Neural cell (in vitro differentiated cells): ENCODE data around the gene FOXP3. TPM values are rescaled to one million over a fixed set of nuclear protein-coding genes. Genes with fewer than 3 reads are reported as not detected.

Experiments
- H2AFZ ChIP-seq: fragments of 200-600, 300-800 bp; sonication (generic), shearing (Covaris generic); 2 replicates; pipeline ENCODE4 v1.6.0; 2014; ENCODE audit warnings: low read depth, mild to moderate bottlenecking, antibody characterized with exemption, low read length, moderate library complexity
- H3F3A ChIP-seq: fragments of 200-600 bp; shearing (Covaris generic); 2 replicates; pipeline ENCODE4 v1.6.1; 2016; ENCODE audit warnings: mild to moderate bottlenecking, moderate library complexity, mixed read lengths, antibody characterized with exemption, low read length; ENCODE audit not compliant: insufficient read depth, poor library complexity, severe bottlenecking
- H3K27ac ChIP-seq: fragments of 200-600, 300-800 bp; sonication (generic), shearing (Covaris generic); 2 replicates; pipeline ENCODE4 v1.5.1; 2014; ENCODE audit warnings: mild to moderate bottlenecking, low read length, moderate library complexity
- H3K27me3 ChIP-seq: fragments of 300-800, 200-600 bp; sonication (generic), shearing (Covaris generic); 2 replicates; pipeline ENCODE4 v1.6.0; 2014; ENCODE audit warnings: mild to moderate bottlenecking, low read depth, low read length, moderate library complexity; ENCODE audit not compliant: insufficient read depth
- H3K36me3 ChIP-seq: fragments of 300-800, 200-600 bp; sonication (generic), shearing (Covaris generic); 2 replicates; pipeline ENCODE4 v1.5.1; 2014; ENCODE audit warnings: mild to moderate bottlenecking, antibody characterized with exemption, low read length, moderate library complexity; ENCODE audit not compliant: insufficient read depth
- H3K4me2 ChIP-seq: fragments of 300-800, 200-600 bp; sonication (generic), shearing (Covaris generic); 2 replicates; pipeline ENCODE4 v1.6.0; 2014; ENCODE audit warnings: mild to moderate bottlenecking, low read length
- H3K4me3 ChIP-seq: fragments of 300-800, 200-600 bp; sonication (generic), shearing (Covaris generic); 2 replicates; pipeline ENCODE4 v1.5.1; 2014; ENCODE audit warnings: mild to moderate bottlenecking, low read length, moderate library complexity
- H3K79me2 ChIP-seq: fragments of 200-600 bp; shearing (Covaris generic); replicated peaks from 2 replicates; pipeline ENCODE4 v1.6.0; 2014; ENCODE audit warnings: mild to moderate bottlenecking, low read length, moderate library complexity; ENCODE audit not compliant: insufficient read depth
- H3K9ac ChIP-seq: fragments of 300-800, 200-600 bp; sonication (generic), shearing (Covaris generic); 2 replicates; pipeline ENCODE4 v1.6.1; 2016; ENCODE audit warnings: mild to moderate bottlenecking, low read length, mixed read lengths
- H3K9me2 ChIP-seq: fragments of 200-600 bp; shearing (Covaris generic); 2 replicates; pipeline ENCODE4 v1.6.1; 2016; ENCODE audit warnings: mild to moderate bottlenecking, low read length, mixed read lengths; ENCODE audit not compliant: insufficient read depth
- H3K9me3 ChIP-seq: fragments of 200-600, 300-800 bp; sonication (generic), shearing (Covaris generic); 2 replicates; pipeline ENCODE4 v1.6.1; 2016; ENCODE audit warnings: mild to moderate bottlenecking, mixed run types, low read length, moderate library complexity, mixed read lengths
- H4K20me1 ChIP-seq: fragments of 200-600 bp; shearing (Covaris generic); 2 replicates; pipeline ENCODE4 v1.6.1; 2016; ENCODE audit warnings: mild to moderate bottlenecking, mixed run types; ENCODE audit not compliant: insufficient read depth
- EP300 ChIP-seq: fragments of 450-650 bp; conservative IDR thresholded peaks from 2 replicates; pipeline ENCODE4 v1.6.1; 2014; ENCODE audit warnings: antibody characterized with exemption, mild to moderate bottlenecking, moderate library complexity; ENCODE audit not compliant: poor library complexity, severe bottlenecking
- EZH2 ChIP-seq: fragments of 200-600, 300-800 bp; shearing (Covaris generic), sonication (generic); IDR thresholded peaks from 2 replicates; pipeline ENCODE4 v1.6.1; 2014; ENCODE audit warnings: antibody characterized with exemption, low read length, borderline replicate concordance, mild to moderate bottlenecking; ENCODE audit not compliant: insufficient read depth, poor library complexity, severe bottlenecking
- MXI1 ChIP-seq: fragments of 450-650 bp; conservative IDR thresholded peaks from 2 replicates; pipeline ENCODE4 v1.6.1; 2014; ENCODE audit warnings: antibody characterized with exemption, mild to moderate bottlenecking; ENCODE audit not compliant: poor library complexity, severe bottlenecking
- POLR2AphosphoS5 ChIP-seq: IDR thresholded peaks from 2 replicates; pipeline ENCODE4 v1.6.1; 2012
- RAD21 ChIP-seq: fragments of 450-650 bp; conservative IDR thresholded peaks from 2 replicates; pipeline ENCODE4 v1.6.1; 2014; ENCODE audit warnings: antibody characterized with exemption, mild to moderate bottlenecking, moderate library complexity
- SMC3 ChIP-seq: fragments of 450-650 bp; conservative IDR thresholded peaks from 2 replicates; pipeline ENCODE4 v1.6.1; 2014; ENCODE audit warnings: antibody characterized with exemption, mild to moderate bottlenecking, moderate library complexity; ENCODE audit not compliant: poor library complexity
- TAF1 ChIP-seq: IDR thresholded peaks from 2 replicates; pipeline ENCODE4 v1.6.1; 2012; ENCODE audit warnings: low read depth
- polyA plus RNA-seq: library from polyadenylated mRNA; depleted of rRNA; stranded (reverse); fragments of >200 nt; gene quantifications from 2 replicates; pipeline ENCODE4 v1.2.3, GENCODE V29; 2014
- TF ChIP-seq, protein P1 (sequence below): IDR thresholded peaks from 2 replicates; pipeline ENCODE4 v1.6.1; 2012; ENCODE audit warnings: borderline replicate concordance
- TF ChIP-seq, protein P2 (sequence below): fragments of 450-650 bp; IDR thresholded peaks from 2 replicates; pipeline ENCODE4 v1.5.1; 2014; ENCODE audit warnings: antibody characterized with exemption, mild to moderate bottlenecking, moderate library complexity; ENCODE audit not compliant: poor library complexity, severe bottlenecking

FOXP3 gene
- polyA plus RNA-seq, 1 donor from 2014 or later = not detected

DNA sequence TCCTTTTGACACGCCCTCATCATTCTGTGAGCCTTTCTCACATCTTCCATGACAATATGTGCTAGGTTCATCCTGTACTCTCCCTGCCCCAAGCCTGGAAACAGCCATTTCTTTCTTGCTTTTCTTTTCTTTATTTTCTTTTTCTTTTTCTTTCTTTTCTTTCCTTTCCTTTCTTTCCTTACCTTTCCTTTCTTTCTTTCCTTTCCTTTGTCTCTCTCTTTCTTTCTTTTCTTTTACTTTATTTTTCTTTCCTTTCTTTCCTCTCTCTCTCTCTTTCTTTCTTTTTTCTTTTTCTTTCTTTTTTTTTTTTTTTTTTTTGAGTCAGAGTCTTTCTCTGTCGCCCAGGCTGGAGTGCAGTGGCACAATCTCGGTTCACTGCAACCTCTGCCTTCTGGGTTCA is 19.7 kb upstream of the FOXP3 start:
- Histone ChIP-seq H3K27ac (no peak overlapping the region), H3K9me2 (no peaks in the 10 kb centered on the region), H3K9me3 (no peaks in the 10 kb centered on the region), H3K4me3 (no peak overlapping the region), H3K9ac (no peak overlapping the region), H2AFZ (no peak overlapping the region), H3K4me2 (no peak overlapping the region), H3K79me2 (no peaks in the 10 kb centered on the region), H3F3A (no peaks in the 10 kb centered on the region), H3K36me3 (no peaks in the 10 kb centered on the region), H4K20me1 (no peaks in the 10 kb centered on the region), H3K27me3 (no peaks in the 10 kb centered on the region)
- TF ChIP-seq MXI1 (no peak), RAD21 (no peak), EP300 (no peak), TAF1 (no peak), SMC3 (no peak), EZH2 (no peak), POLR2AphosphoS5 (no peak)
- TF ChIP-seq, protein P1, sequence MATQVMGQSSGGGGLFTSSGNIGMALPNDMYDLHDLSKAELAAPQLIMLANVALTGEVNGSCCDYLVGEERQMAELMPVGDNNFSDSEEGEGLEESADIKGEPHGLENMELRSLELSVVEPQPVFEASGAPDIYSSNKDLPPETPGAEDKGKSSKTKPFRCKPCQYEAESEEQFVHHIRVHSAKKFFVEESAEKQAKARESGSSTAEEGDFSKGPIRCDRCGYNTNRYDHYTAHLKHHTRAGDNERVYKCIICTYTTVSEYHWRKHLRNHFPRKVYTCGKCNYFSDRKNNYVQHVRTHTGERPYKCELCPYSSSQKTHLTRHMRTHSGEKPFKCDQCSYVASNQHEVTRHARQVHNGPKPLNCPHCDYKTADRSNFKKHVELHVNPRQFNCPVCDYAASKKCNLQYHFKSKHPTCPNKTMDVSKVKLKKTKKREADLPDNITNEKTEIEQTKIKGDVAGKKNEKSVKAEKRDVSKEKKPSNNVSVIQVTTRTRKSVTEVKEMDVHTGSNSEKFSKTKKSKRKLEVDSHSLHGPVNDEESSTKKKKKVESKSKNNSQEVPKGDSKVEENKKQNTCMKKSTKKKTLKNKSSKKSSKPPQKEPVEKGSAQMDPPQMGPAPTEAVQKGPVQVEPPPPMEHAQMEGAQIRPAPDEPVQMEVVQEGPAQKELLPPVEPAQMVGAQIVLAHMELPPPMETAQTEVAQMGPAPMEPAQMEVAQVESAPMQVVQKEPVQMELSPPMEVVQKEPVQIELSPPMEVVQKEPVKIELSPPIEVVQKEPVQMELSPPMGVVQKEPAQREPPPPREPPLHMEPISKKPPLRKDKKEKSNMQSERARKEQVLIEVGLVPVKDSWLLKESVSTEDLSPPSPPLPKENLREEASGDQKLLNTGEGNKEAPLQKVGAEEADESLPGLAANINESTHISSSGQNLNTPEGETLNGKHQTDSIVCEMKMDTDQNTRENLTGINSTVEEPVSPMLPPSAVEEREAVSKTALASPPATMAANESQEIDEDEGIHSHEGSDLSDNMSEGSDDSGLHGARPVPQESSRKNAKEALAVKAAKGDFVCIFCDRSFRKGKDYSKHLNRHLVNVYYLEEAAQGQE = no peak
- TF ChIP-seq, protein P2, sequence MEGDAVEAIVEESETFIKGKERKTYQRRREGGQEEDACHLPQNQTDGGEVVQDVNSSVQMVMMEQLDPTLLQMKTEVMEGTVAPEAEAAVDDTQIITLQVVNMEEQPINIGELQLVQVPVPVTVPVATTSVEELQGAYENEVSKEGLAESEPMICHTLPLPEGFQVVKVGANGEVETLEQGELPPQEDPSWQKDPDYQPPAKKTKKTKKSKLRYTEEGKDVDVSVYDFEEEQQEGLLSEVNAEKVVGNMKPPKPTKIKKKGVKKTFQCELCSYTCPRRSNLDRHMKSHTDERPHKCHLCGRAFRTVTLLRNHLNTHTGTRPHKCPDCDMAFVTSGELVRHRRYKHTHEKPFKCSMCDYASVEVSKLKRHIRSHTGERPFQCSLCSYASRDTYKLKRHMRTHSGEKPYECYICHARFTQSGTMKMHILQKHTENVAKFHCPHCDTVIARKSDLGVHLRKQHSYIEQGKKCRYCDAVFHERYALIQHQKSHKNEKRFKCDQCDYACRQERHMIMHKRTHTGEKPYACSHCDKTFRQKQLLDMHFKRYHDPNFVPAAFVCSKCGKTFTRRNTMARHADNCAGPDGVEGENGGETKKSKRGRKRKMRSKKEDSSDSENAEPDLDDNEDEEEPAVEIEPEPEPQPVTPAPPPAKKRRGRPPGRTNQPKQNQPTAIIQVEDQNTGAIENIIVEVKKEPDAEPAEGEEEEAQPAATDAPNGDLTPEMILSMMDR = no peak

DNA sequence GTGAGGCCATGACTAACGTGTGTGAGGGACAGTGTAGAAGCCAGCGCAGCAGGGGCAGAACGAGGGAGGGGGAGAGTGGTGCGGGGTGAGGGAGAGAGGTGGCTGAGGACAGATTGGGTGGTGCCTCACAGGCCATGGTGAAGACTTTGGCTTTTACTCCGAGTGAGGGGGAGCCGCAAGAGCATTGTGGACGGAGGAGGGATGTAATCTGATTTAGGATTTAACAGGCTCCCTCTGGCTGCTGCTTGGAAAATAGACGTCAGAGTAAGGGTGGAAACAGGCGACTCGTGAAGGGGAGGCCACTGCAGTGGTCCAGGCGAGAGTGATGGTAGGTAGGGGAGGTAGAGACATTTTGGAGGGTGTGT is 18.1 kb upstream of the FOXP3 start:
- Histone ChIP-seq H3K9ac (no peak overlapping the region), H3K9me2 (no peaks in the 10 kb centered on the region), H3K79me2 (no peaks in the 10 kb centered on the region), H3K27ac (no peak overlapping the region), H3K27me3 (no peaks in the 10 kb centered on the region), H3K4me3 (no peak overlapping the region), H3K36me3 (no peaks in the 10 kb centered on the region), H4K20me1 (no peaks in the 10 kb centered on the region), H3K9me3 (no peaks in the 10 kb centered on the region), H3K4me2 (no peak overlapping the region), H3F3A (no peaks in the 10 kb centered on the region), H2AFZ (no peak overlapping the region)
- TF ChIP-seq EZH2 (no peak), SMC3 (no peak), TAF1 (no peak), POLR2AphosphoS5 (no peak), EP300 (no peak), MXI1 (no peak), RAD21 (no peak)
- TF ChIP-seq, protein P2 = no peak
- TF ChIP-seq, protein P1 = no peak
